GM19099 (cell line): Measurements from ENCODE around the gene LY6G5C.

Experiments
- POLR2A ChIP-seq: IDR thresholded peaks from 3 replicates; pipeline ENCODE4 v1.6.1; 2011; ENCODE audit warnings: low read depth; ENCODE audit not compliant: insufficient read length; ENCODE audit errors: extremely low read depth

LY6G5C gene

GRCh38 chr6:31721351-31722020 lies 40.6 kb upstream of the LY6G5C start, which contains the start of gene LY6G6C:
LY6G6C (minus strand) TSS chr6:31721746; CDS start chr6:31721679, 67 bp downstream.
- TF ChIP-seq POLR2A = no peak

GRCh38 chr6:31720196-31720770 lies 39.4 kb upstream of the LY6G5C start:
- TF ChIP-seq POLR2A = no peak

- TF ChIP-seq POLR2A = no peak
Measured at GRCh38 chr6:31719001-31719400, 38.1 kb upstream of the LY6G5C start.

- no peak for TF ChIP-seq POLR2A
Measured at GRCh38 chr6:31718265-31718664, 37.4 kb upstream of the LY6G5C start.

GRCh38 chr6:31717499-31718222 lies 36.8 kb upstream of the LY6G5C start:
- no peak for TF ChIP-seq POLR2A

- no peak for TF ChIP-seq POLR2A
Measured at GRCh38 chr6:31715022-31715958, 34.4 kb upstream of the LY6G5C start, which contains the start of gene LY6G6D. LY6G6D (plus strand) TSS chr6:31715348; CDS start chr6:31715356, 8 bp downstream.

GRCh38 chr6:31713991-31714684 lies 33.3 kb upstream of the LY6G5C start:
- no peak for TF ChIP-seq POLR2A

GRCh38 chr6:31713465-31713864 lies 32.6 kb upstream of the LY6G5C start:
- no peak for TF ChIP-seq POLR2A

- no peak for TF ChIP-seq POLR2A
Measured at GRCh38 chr6:31712296-31712695, 31.4 kb upstream of the LY6G5C start.

- TF ChIP-seq POLR2A = no peak
Measured at GRCh38 chr6:31711233-31711632, 30.4 kb upstream of the LY6G5C start.

GRCh38 chr6:31710523-31711219 lies 29.8 kb upstream of the LY6G5C start:
- TF ChIP-seq POLR2A = no peak

GRCh38 chr6:31708224-31708623 lies 27.4 kb upstream of the LY6G5C start:
- TF ChIP-seq POLR2A = no peak

GRCh38 chr6:31707701-31708100 lies 26.8 kb upstream of the LY6G5C start:
- TF ChIP-seq POLR2A = no peak

- no peak for TF ChIP-seq POLR2A
Measured at GRCh38 chr6:31706599-31706998, 25.7 kb upstream of the LY6G5C start, which contains the start of gene LY6G6F. LY6G6F (plus strand) TSS chr6:31706866; CDS start chr6:31706907, 41 bp downstream.
